ENCODE results near the gene TBC1D14.

- no peak for TF ChIP-seq CTCF (conservative IDR thresholded peaks at IDR 0.05; ENCODE audit: low read depth, low read length)
- TF ChIP-seq SMC3 (IDR thresholded peaks at IDR 0.05; ENCODE audit: low read depth, low read length): no peak
Observed at GRCh38 chr4:7078025-7078424, 168.4 kb downstream of the TBC1D14 start.
